Fibroblast of lung (primary cell): ENCODE measurements around the gene CSNK1E. TPM values are rescaled to one million over a fixed set of nuclear protein-coding genes. Genes with fewer than 3 reads are reported as not detected.
A peak's percentile ranks its signal among the peaks of the same experiment; 100 is the strongest.

Source experiments
- DNase-seq, 2 donors: peaks; one replicate each; pipeline versions ENCODE4 v3.0.0 to v3.0.0-alpha.2; 2010; ENCODE audit warnings: low read depth in 2 of 2
- H2AFZ ChIP-seq: 2 replicates; pipeline ENCODE4 v1.5.1; 2012; ENCODE audit warnings: low read length, control low read depth, inconsistent platforms
- H3K27ac ChIP-seq: 2 replicates; pipeline ENCODE4 v1.5.1; 2011; ENCODE audit warnings: low read length, control low read depth; ENCODE audit not compliant: insufficient read depth
- H3K27me3 ChIP-seq: 2 replicates; pipeline ENCODE4 v1.5.1; 2011; ENCODE audit warnings: mild to moderate bottlenecking, low read length; ENCODE audit not compliant: control insufficient read depth, insufficient read depth
- H3K36me3 ChIP-seq: 2 replicates; pipeline ENCODE4 v1.5.1; 2011; ENCODE audit warnings: low read length; ENCODE audit not compliant: control insufficient read depth, insufficient read depth
- H3K4me1 ChIP-seq: 2 replicates; pipeline ENCODE4 v1.5.1; 2011; ENCODE audit warnings: low read length; ENCODE audit not compliant: control insufficient read depth, insufficient read depth; ENCODE audit errors: extremely low read depth
- H3K4me2 ChIP-seq: 2 replicates; pipeline ENCODE4 v1.5.1; 2011; ENCODE audit warnings: low read length, control low read depth; ENCODE audit not compliant: insufficient read depth; ENCODE audit errors: extremely low read depth
- H3K4me3 ChIP-seq, 4 experiments: fragments of 200-600 bp in 1 of 4; sonication (generic) in 1 of 4; replicated peaks in 1 of 4; 2 replicates each; pipeline ENCODE4 v1.5.1; 2011 to 2016; ENCODE audit warnings: low read length in 4 of 4, low read depth in 3 of 4, mild to moderate bottlenecking in 3 of 4, control low read depth in 2 of 4, inconsistent platforms in 1 of 4, mixed read lengths in 1 of 4; ENCODE audit not compliant: insufficient read depth in 1 of 4; ENCODE audit errors: control extremely low read depth in 1 of 4
- H3K79me2 ChIP-seq: 2 replicates; pipeline ENCODE4 v1.5.1; 2012; ENCODE audit warnings: mild to moderate bottlenecking, low read length, inconsistent platforms; ENCODE audit not compliant: control insufficient read depth, insufficient read depth
- H3K9ac ChIP-seq: 2 replicates; pipeline ENCODE4 v1.5.1; 2011; ENCODE audit warnings: mild to moderate bottlenecking, low read length, control low read depth; ENCODE audit not compliant: insufficient read depth
- H3K9me3 ChIP-seq: 2 replicates; pipeline ENCODE4 v1.5.1; 2012; ENCODE audit warnings: low read depth, low read length; ENCODE audit not compliant: control insufficient read depth, insufficient read depth
- H4K20me1 ChIP-seq: 2 replicates; pipeline ENCODE4 v1.5.1; 2011; ENCODE audit warnings: low read length; ENCODE audit not compliant: control insufficient read depth, insufficient read depth; ENCODE audit errors: extremely low read depth
- CTCF ChIP-seq, 2 donors: IDR thresholded peaks in 1 of 2; conservative IDR thresholded peaks in 1 of 2; 1 replicate in 1 of 2; 2 replicates in 1 of 2; pipeline ENCODE4 v1.5.1; 2011 to 2012; ENCODE audit warnings: low read length in 2 of 2, control low read depth in 1 of 2, inconsistent platforms in 1 of 2, low read depth in 1 of 2, mild to moderate bottlenecking in 1 of 2
- EZH2 ChIP-seq: IDR thresholded peaks from 2 replicates; pipeline ENCODE4 v1.5.1; 2012; ENCODE audit warnings: low read length, control low read depth, mild to moderate bottlenecking; ENCODE audit errors: missing control alignments
- polyA plus RNA-seq, 2 donors: library from polyadenylated mRNA; depleted of rRNA in 1 of 2; stranded (reverse) in 1 of 2; unstranded in 1 of 2; fragments of >200 nt; gene quantifications; 2 replicates each; pipeline ENCODE4 v1.2.1, GENCODE V29; 2011 to 2012; ENCODE audit warnings: missing spikeins in 1 of 2
- total RNA-seq: library from RNA; depleted of rRNA; stranded (reverse); fragments of >200 nt; gene quantifications from 2 replicates; pipeline ENCODE4 v1.2.1, GENCODE V29; 2014

The CSNK1E gene
- total and polyA plus RNA-seq, 2 donors (not counting 1 experiment from before 2014, with no cell fraction given) = 99.3 to 121 TPM

GRCh38 chr22:38302906-38303305, 14.3 kb downstream of the CSNK1E start:
- Histone ChIP-seq H3K36me3 (peaks cover 46% of the 10 kb centered on the region), H3K4me2 (no peak overlapping the region), H2AFZ (no peak overlapping the region), H3K4me1 (peaks cover 22% of the 10 kb centered on the region), H3K79me2 (peaks cover 81% of the 10 kb centered on the region), H3K4me3 (no peak overlapping the region), H3K27ac (peak overlapping the region; percentile 36), H3K27me3 (no peaks in the 10 kb centered on the region), H4K20me1 (peaks cover 7% of the 10 kb centered on the region), H3K9me3 (no peaks in the 10 kb centered on the region), H3K9ac (no peak overlapping the region)
- no peak for DNase-seq
- TF ChIP-seq EZH2 = no peak
- no peak for TF ChIP-seq CTCF (conservative IDR thresholded peaks at IDR 0.05 in 1 of 2, IDR thresholded peaks at IDR 0.05 in 1 of 2; ENCODE audit: low read depth in 1 of 2, low read length in 2 of 2)

DNA sequence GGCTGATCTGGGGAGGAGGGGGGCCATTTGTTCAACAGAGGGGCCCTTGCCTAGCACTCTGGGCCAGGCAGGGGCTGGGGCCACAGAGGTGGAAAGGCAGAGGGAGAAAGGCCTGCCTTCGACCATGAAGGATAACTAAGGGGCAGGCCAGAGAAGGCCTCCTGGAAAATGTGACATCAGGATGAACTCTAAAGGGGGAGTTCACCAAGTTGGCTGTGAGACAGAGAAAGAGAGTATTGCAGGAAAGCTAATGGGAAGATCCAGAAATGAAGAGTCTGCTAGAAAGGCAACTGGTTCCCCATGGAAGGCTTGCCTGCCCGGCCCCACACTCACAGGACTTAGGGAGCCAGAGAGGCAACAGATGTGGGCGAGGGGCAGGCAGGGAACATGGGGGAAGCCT, 16.3 kb downstream of the CSNK1E start:
- H3K4me2 ChIP-seq = no peak overlapping the region
- H3K4me3 ChIP-seq = no peak overlapping the region
- H3K4me1 ChIP-seq = peaks cover 19% of the 10 kb centered on the region
- no peak for TF ChIP-seq EZH2
- no peak for TF ChIP-seq CTCF (conservative IDR thresholded peaks at IDR 0.05 in 1 of 2, IDR thresholded peaks at IDR 0.05 in 1 of 2; ENCODE audit: low read depth in 1 of 2, low read length in 2 of 2)
- no peak overlapping the region for H3K27ac ChIP-seq
- H3K9me3 ChIP-seq = no peaks in the 10 kb centered on the region
- H2AFZ ChIP-seq = no peak overlapping the region
- peaks cover 75% of the 10 kb centered on the region for H3K79me2 ChIP-seq
- no peak overlapping the region for H3K9ac ChIP-seq
- peaks cover 7% of the 10 kb centered on the region for H4K20me1 ChIP-seq
- no peaks in the 10 kb centered on the region for H3K27me3 ChIP-seq
- peaks cover 60% of the 10 kb centered on the region for H3K36me3 ChIP-seq
- no peak for DNase-seq

DNA sequence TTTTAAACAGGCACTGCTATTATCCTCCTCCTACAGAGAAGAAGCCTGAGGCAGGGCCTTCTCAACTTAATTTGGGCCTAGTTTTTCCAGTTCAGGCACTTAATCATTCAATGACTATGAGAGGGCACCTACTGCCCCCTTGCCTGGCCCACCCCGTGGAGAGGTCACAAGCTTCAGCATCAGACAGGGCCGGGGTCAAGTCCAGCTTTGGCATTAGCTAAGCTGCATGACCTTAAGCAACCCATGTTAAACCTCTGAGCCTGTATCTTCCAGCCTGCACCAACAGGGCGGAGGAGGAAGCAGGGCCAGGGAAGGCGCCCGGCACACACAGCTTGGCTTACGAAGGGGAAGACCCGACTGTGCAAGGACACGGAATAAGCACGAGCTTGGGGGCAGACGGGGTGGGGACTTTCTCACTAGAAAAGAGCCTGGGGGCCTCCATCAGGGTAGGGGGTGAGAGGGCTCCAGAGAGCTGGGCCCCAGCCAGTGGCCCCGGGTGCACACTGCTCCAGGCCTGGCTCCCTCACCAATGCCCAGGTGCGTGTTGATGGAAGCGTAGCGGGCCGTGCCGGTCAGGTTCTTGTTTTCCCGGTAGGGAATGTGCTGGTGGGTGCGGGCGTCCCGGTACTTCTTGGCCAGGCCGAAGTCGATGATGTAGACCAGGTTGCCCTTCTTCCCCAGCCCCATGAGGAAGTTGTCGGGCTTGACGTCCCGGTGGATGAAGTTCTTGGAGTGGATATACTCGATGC, 16.9 kb downstream of the CSNK1E start:
- H4K20me1 ChIP-seq = peaks cover 7% of the 10 kb centered on the region
- no peak overlapping the region for H2AFZ ChIP-seq
- no peaks in the 10 kb centered on the region for H3K9me3 ChIP-seq
- no peak overlapping the region for H3K4me2 ChIP-seq
- no peak overlapping the region for H3K9ac ChIP-seq
- no peaks in the 10 kb centered on the region for H3K27me3 ChIP-seq
- DNase-seq = no peak
- peaks cover 65% of the 10 kb centered on the region for H3K36me3 ChIP-seq
- H3K27ac ChIP-seq = no peak overlapping the region
- no peak for TF ChIP-seq EZH2
- no peak for TF ChIP-seq CTCF (conservative IDR thresholded peaks at IDR 0.05 in 1 of 2, IDR thresholded peaks at IDR 0.05 in 1 of 2; ENCODE audit: low read depth in 1 of 2, low read length in 2 of 2)
- peaks cover 72% of the 10 kb centered on the region for H3K79me2 ChIP-seq
- H3K4me3 ChIP-seq = no peak overlapping the region
- peaks cover 13% of the 10 kb centered on the region for H3K4me1 ChIP-seq
